GM19193 (cell line): ENCODE results near the gene RIMBP2.

Source experiments
- POLR2A ChIP-seq: IDR thresholded peaks from 4 replicates; pipeline ENCODE4 v1.6.1; 2011; ENCODE audit not compliant: insufficient read depth, insufficient read length; ENCODE audit errors: extremely low read depth

RIMBP2 gene

DNA sequence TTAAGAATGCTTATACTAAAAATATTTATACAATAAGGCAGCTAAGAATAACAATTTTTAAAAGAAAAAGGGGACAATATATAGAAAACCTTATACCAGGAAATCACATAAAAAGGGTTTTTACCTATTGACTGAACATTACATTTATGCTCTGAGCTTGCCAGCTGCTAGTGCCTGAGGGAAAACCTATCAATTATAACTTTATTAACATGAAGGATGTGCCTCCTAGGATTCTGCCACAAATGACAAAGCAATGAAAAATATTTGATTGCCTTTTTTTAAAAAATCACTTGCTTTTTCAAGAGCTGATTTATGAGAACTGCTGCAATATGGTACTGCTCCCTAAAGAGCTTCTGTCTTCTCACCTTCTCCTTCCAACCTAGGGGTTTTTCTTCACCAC lies 185.7 kb downstream of the RIMBP2 start:
- TF ChIP-seq POLR2A = no peak

DNA sequence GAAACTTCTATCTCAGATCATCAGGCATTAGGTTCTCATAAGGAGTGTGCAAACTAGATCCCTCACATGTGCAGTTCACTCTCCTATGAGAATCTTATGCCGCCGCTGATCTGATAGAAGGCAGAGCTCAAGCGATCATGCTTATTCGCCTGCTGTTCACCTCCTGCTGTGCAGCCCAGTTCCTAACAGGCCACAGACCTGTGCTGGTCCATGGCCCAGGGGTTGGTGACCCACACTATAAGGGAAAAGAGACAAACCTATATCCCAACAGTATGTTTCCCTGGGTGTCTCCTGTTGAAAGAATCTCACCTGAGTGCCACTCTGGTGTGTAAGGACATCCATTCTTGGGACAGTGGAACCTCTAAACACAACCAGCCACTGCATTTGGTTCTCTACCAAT lies 186.3 kb downstream of the RIMBP2 start:
- no peak for TF ChIP-seq POLR2A

GRCh38 chr12:130527239-130527638 lies 188.9 kb downstream of the RIMBP2 start:
- no peak for TF ChIP-seq POLR2A

DNA sequence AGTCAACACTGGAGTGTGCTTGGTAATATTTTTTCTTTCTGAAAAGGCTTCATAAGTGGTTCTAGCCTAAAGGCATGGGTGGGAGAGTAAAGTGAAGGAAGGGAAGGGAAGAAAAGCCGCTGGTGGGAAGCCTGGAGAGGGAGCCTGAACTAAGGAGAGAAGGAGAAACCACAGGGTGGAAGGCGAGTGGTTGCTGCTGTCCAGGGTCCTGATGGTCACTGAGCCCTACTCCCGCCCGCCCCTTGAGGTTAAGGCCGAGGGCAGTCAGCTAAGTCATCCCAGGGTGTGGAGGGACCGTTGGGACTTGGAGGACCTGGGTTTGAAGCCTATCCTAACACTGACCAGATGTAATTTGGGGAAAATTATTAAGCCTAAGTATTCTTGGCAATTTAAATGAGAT lies 189.3 kb downstream of the RIMBP2 start:
- TF ChIP-seq POLR2A = no peak

DNA sequence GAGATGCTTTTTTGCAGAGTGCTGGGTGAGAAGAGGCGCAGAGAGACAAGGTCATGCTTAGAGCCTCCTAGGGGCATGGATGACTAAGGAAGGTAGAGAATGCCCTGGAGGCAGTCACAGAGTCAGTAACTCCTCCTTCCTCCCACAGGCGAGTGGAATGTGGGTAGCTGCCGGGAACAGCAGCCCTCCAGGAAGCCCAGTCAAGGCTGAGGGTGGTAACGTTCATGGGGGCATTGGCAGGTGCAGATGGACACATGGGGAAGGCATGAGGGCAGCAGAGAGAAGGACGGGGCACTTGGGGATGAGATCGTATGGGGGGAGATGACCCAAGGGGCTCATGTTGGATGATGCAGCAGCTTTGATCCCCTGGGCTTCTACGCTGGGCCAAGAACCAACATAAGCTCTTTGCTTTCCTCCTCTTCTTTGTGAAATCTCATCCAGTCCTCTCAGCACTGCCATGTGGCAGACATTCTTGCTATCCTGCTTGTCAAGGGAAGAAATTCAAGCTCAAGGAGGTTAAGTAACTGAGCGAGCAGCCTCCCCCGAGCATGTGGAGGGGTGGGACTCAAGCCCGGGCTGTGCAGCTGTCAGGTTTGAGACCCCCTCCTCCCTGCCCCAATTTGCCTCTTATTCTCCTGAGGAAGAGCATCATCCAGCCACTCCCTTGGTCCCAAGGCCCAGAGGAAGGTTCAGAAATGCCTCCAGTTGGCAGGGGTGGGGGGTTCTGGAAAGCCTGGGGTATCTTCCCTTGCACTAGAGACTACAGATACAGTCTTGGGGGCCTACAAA lies 190.5 kb downstream of the RIMBP2 start:
- TF ChIP-seq POLR2A = no peak

DNA sequence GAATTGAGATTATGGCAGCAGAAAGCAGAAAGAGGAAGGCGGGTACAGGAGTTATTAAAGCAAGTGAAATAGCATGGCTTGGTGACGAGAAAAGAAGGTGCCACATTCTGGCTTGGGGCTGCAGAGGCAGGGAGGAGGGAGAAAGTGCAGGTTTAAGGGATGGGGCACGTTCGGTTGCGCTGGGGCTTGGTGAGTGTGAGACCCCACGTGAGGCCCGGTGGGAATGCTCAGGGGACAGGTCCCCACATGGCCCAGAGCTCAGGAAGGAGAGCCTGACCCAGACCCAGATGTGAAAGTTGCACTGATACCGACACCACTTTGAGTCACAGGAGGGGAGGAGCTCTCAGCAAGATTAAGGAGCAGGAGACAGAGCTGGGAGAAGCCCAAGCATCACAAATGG lies 191.3 kb downstream of the RIMBP2 start:
- TF ChIP-seq POLR2A = no peak

DNA sequence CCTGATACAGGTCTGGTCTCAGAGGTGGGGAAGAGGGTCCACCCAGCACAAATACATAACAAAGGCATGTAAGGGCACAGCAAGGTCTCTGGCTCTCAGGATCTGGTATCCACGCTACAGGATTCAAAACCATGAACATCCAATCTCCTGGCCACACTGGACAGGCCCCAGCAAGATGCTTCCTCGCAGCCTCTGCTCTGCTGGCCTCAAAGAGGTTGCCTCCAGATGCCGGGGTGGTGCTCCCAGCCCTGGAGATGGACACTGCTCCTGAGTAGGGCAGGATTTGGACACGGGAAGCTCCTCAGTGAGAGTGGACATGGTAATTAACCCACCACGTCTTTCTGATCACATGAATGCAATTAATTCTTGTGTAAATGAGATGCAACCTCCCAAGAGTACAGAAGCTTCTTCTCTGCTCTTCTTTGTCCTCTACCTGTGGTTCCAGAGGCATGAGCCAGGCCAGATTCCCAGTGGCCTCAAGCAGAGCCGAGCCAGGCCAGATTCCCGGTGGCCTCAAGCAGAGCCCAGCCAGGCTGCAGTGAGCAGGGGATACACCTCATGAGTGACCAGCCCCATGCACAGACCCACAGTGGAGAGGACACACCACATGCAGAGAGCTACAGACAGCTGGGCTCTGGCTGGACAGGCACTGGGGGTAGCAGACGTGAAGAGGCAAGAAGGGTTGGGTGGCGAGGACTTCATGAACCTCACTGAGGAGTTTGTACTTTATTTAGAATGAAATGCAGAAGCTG lies 192.1 kb downstream of the RIMBP2 start:
- no peak for TF ChIP-seq POLR2A

- no peak for TF ChIP-seq POLR2A
Measured at GRCh38 chr12:130523208-130523607, 192.9 kb downstream of the RIMBP2 start.

DNA sequence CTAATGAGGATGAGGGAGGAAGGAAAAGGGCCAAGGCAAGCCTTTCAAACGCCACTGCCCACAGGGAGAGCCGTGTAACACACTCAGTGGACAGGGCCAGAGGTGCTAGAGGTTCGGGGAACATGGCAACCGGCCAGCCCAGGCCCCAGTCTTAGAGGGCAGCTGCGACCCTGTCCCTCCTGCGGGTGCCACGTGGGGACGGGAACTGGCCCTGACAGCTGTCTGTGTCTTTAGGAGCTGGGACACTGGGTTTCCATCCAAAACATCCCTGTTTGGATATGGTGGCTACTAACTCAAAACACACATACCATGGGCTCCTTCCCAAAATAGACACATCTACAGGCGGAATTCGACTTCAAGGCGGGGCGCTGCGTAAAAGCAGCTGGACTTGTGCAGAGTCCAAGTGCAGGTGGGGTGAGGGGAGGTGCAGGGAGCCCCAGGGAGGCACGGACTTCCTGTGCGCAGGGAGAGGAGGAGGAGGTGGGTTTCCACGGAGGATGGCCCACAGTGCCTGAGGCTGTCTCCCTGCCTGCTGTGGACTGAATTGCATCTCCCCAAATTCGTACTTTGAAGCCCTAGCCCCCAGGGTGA lies 193.8 kb downstream of the RIMBP2 start:
- no peak for TF ChIP-seq POLR2A

- no peak for TF ChIP-seq POLR2A
Measured at GRCh38 chr12:130521375-130522124, 194.5 kb downstream of the RIMBP2 start.

GRCh38 chr12:130520784-130521183 lies 195.3 kb downstream of the RIMBP2 start:
- no peak for TF ChIP-seq POLR2A

GRCh38 chr12:130517588-130517987 lies 198.5 kb downstream of the RIMBP2 start:
- TF ChIP-seq POLR2A = no peak

- TF ChIP-seq POLR2A = no peak
Measured at GRCh38 chr12:130514149-130514551, 201.9 kb downstream of the RIMBP2 start.

- TF ChIP-seq POLR2A = no peak
Measured at GRCh38 chr12:130513556-130513955, 202.5 kb downstream of the RIMBP2 start.

- no peak for TF ChIP-seq POLR2A
Measured at GRCh38 chr12:130511285-130511684, 204.8 kb downstream of the RIMBP2 start.
